HG03460 (cell line): ENCODE measurements around the gene WDR43.

ENCODE experiments used
- ATAC-seq: cut with Tn5 transposase; IDR thresholded peaks from one replicate; pipeline ENCODE4 v1.9.1; 2021; ENCODE audit not compliant: unreplicated experiment

The WDR43 gene

DNA sequence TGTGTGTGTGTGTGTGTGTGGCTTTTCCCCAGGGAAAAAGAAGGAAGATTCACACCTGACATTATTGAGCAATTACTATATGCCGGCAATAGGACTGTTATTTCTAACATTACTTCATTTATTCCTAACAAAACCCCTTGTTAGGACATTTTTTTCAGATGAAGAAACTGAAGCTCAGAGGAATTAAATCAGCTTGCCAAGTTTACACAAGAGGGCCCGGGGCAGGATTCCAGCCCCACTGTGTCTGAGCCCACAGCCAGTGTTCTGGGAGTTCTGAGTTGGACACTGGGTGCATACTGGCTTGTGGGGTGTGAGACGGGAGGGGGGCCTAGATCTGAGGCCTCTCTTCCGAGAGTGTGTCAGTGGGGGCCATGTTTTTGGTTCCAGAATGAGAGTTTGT lies 96.6 kb downstream of the WDR43 start:
- no peak for ATAC-seq

DNA sequence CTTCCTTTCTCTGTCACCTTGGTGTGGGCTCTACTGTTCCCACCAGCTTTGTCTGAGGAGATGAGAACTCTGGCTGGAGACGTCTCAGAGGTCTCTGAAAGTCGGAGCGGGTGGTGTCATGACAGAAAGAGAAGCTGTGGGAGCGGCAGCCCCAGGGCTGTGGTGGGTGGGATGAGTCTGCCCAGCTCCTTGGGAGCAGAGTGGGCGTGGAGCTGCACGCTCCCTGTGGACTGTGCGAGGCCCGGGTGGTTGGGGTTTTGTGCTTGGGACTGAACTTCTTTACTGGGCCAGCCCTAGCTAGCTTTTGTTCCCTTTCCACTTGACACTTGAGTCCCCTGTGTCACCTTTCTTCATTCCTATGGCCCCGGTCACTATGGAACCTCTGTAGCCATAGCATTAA lies 97.0 kb downstream of the WDR43 start:
- no peak for ATAC-seq

DNA sequence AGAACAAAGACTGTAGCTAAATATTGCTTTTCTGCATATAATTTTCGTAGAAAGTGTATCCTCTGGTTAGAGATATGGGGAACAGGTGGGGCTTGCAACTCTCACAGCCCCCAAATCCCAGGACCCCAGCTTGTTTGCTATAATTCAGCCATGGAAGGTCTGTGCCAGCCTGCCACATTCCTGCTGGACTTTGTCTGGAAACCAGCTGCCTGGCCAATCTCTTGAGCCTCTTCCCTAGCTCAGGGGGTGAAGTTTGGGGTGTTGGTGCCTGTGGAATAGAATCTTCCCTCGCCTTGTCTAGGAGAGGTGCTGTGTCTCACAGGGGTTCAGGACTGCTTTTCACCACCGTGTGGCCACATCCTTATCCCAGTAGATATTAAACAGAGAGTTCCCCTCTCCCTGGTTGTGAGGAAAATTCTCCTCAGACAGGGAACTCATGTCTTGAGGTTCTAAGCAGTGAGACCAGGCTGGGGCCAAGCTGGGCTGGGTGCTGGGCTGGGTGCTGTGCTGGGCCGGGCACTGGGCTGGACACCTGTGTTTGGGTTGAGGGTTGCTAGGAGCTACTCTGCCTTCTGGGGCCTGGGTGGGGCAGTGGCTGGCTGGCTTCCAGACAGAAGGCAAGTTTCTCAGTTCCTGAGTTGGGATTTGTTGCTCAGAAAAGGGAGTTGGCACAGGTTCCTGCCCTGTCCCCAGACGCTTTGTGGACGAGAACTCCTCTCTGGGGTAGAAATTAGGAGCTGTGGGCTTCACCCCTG lies 98.9 kb downstream of the WDR43 start:
- no peak for ATAC-seq

DNA sequence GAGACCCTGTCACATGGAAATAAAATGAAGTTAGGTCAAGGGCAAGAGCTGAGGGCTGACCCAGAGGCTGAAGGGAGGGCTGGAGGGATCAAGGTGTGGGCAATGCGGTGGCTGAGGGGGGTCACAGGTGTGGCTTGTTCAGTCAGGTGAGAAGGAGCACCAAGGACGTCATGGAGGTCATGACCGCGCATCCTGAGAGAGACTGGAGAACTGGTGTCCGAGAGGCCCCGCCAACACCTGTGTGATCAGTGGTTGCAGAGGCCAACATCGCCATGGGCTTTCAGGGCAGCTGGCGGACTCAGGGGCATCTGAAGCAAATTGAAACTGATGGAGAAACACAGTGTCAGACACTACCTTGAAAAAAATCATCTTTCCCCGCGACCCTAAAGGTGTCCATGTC lies 99.6 kb downstream of the WDR43 start:
- no peak for ATAC-seq

DNA sequence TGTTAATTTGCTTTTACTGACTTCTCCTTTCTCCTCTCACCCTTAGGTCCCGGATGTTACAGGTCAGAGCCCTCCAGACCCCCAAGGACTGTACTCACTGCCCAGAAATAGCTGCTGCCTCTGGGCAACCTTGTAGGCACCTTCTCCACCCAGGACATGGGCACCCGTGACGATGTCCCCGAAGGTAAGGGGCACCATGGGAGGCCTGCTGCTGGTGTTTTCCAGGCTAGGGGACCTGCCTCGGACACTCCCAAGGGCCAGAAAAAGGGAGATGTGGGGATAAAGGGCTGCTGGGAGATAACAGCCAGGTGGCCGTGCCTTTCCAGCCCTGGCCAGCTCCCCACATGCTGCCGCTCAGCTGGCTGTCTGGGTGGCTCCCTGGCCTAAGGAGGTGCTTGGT lies 100.2 kb downstream of the WDR43 start:
- ATAC-seq, result no peak

DNA sequence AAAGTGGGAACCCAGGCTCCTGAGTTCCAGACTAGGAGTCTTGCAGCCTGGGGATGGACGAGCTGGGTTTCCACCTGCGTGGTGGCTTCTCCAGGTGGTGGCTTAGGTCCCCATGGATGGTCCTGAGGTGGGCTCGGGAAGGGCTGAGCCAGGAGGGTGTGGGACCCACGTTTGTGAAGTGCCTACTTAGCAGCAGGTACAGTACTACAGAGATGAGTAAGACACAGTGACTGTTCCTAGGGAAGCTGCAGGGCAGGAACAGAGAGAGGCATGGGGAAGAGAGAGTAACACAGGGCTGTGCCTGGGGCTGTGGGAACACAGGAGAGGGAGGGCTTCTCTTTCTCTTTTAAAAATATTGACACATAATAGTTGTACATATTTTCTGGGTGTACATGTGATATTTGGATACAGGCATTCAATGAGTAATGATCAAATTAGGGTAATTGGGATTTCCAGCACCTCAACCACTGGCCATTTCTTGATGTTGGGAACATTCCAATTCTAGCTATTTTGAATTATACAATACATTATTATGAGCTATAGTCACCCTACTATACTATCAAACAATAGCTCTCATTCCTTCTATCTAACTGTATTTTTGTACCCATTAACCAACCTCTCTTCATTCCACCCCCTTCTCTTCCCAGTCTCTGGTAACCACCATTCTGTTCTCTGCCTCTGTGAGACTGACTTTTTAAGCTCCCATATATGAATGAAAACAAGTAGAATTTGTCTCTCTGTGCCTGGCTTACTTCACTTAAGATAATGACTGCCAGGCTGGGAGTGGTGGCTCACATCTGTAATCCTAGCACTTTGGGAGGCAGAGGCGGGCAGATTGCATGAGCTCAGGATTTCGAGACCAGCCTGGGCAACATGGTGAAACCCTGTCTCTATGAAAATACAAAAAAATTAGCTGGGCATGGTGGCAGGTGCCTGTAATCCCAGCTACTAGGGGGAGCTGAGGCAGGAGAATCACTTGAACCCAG lies 101.6 kb downstream of the WDR43 start:
- ATAC-seq, result no peak

DNA sequence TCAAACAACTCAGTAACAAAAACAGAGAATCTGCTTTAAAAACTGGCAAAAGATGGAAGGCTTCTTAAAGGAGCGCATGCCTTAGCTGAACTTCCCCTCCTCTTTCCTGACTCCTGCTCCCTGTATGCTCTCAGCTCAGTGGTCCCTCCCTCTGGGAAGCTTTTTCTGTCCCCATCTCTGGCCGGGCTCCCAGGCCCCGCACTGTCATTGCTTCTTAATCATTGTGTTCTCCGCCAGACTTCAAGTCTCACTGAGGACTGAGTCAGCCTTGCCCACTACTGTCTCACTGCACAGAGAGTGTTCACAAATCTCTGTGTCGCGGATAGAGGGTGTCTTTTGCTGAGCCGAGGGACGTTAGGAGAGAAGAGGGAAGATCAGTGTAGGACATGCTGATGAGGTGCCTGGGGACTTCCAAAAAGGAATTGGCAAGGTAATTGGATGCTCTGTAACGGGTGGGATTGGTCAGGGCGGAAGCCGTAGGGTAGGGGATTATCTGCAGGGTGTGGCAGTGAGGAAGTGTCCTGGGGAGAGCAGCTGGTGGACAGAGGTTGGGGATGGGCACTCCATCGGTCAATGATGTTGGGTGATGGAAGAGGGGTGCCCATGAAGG lies 102.9 kb downstream of the WDR43 start:
- no peak for ATAC-seq
